ENCODE measurements around the gene NPRL2. TPM values are rescaled to one million over a fixed set of nuclear protein-coding genes. Genes with fewer than 3 reads are reported as not detected.
A peak's percentile ranks its signal among the peaks of the same experiment; 100 is the strongest.

NPRL2 gene
- total and polyA plus RNA-seq, 2 of the 13 experiments (the other 11 are each of a cell fraction or from before 2014, with no cell fraction given) = 30.6 to 51.4 TPM

- TF ChIP-seq, protein P1, sequence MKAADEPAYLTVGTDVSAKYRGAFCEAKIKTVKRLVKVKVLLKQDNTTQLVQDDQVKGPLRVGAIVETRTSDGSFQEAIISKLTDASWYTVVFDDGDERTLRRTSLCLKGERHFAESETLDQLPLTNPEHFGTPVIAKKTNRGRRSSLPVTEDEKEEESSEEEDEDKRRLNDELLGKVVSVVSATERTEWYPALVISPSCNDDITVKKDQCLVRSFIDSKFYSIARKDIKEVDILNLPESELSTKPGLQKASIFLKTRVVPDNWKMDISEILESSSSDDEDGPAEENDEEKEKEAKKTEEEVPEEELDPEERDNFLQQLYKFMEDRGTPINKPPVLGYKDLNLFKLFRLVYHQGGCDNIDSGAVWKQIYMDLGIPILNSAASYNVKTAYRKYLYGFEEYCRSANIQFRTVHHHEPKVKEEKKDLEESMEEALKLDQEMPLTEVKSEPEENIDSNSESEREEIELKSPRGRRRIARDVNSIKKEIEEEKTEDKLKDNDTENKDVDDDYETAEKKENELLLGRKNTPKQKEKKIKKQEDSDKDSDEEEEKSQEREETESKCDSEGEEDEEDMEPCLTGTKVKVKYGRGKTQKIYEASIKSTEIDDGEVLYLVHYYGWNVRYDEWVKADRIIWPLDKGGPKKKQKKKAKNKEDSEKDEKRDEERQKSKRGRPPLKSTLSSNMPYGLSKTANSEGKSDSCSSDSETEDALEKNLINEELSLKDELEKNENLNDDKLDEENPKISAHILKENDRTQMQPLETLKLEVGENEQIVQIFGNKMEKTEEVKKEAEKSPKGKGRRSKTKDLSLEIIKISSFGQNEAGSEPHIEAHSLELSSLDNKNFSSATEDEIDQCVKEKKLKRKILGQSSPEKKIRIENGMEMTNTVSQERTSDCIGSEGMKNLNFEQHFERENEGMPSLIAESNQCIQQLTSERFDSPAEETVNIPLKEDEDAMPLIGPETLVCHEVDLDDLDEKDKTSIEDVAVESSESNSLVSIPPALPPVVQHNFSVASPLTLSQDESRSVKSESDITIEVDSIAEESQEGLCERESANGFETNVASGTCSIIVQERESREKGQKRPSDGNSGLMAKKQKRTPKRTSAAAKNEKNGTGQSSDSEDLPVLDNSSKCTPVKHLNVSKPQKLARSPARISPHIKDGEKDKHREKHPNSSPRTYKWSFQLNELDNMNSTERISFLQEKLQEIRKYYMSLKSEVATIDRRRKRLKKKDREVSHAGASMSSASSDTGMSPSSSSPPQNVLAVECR (CRISPR knock-in tag; IDR thresholded peaks at IDR 0.05; ENCODE audit: borderline replicate concordance) = peak; percentile 37
- TF ChIP-seq MYPOP (CRISPR knock-in tag; IDR thresholded peaks at IDR 0.05) = no peak
- no peak for TF ChIP-seq ARNT (IDR thresholded peaks at IDR 0.05)
- TF ChIP-seq ELF1 (CRISPR knock-in tag; IDR thresholded peaks at IDR 0.05) = no peak
- no peak for TF ChIP-seq MXD4 (CRISPR knock-in tag; IDR thresholded peaks at IDR 0.05)
- TF ChIP-seq, protein P2, sequence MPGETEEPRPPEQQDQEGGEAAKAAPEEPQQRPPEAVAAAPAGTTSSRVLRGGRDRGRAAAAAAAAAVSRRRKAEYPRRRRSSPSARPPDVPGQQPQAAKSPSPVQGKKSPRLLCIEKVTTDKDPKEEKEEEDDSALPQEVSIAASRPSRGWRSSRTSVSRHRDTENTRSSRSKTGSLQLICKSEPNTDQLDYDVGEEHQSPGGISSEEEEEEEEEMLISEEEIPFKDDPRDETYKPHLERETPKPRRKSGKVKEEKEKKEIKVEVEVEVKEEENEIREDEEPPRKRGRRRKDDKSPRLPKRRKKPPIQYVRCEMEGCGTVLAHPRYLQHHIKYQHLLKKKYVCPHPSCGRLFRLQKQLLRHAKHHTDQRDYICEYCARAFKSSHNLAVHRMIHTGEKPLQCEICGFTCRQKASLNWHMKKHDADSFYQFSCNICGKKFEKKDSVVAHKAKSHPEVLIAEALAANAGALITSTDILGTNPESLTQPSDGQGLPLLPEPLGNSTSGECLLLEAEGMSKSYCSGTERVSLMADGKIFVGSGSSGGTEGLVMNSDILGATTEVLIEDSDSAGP (CRISPR knock-in tag; IDR thresholded peaks at IDR 0.05; ENCODE audit: borderline replicate concordance) = no peak
- peak; percentile 58 for TF ChIP-seq AGO2 (optimal IDR thresholded peaks at IDR 0.05; ENCODE audit: low read depth, low read length)
- TF ChIP-seq ZNF577 (CRISPR knock-in tag; IDR thresholded peaks at IDR 0.05; ENCODE audit: borderline replicate concordance, low read depth) = no peak
- TF ChIP-seq MTA1 (CRISPR knock-in tag; IDR thresholded peaks at IDR 0.05; ENCODE audit: borderline replicate concordance) = no peak
- no peak for TF ChIP-seq ZNF547 (CRISPR knock-in tag; IDR thresholded peaks at IDR 0.05)
- TF ChIP-seq EP300 (IDR thresholded peaks at IDR 0.05; ENCODE audit: low read depth in 2 of 2, low read length in 2 of 2) = no peak
- no peak for TF ChIP-seq EP300 (CRISPR knock-in tag; IDR thresholded peaks at IDR 0.05; ENCODE audit: borderline replicate concordance)
- no peak for TF ChIP-seq ZNF136 (CRISPR knock-in tag; IDR thresholded peaks at IDR 0.05; ENCODE audit: low read depth)
- TF ChIP-seq, protein P3, sequence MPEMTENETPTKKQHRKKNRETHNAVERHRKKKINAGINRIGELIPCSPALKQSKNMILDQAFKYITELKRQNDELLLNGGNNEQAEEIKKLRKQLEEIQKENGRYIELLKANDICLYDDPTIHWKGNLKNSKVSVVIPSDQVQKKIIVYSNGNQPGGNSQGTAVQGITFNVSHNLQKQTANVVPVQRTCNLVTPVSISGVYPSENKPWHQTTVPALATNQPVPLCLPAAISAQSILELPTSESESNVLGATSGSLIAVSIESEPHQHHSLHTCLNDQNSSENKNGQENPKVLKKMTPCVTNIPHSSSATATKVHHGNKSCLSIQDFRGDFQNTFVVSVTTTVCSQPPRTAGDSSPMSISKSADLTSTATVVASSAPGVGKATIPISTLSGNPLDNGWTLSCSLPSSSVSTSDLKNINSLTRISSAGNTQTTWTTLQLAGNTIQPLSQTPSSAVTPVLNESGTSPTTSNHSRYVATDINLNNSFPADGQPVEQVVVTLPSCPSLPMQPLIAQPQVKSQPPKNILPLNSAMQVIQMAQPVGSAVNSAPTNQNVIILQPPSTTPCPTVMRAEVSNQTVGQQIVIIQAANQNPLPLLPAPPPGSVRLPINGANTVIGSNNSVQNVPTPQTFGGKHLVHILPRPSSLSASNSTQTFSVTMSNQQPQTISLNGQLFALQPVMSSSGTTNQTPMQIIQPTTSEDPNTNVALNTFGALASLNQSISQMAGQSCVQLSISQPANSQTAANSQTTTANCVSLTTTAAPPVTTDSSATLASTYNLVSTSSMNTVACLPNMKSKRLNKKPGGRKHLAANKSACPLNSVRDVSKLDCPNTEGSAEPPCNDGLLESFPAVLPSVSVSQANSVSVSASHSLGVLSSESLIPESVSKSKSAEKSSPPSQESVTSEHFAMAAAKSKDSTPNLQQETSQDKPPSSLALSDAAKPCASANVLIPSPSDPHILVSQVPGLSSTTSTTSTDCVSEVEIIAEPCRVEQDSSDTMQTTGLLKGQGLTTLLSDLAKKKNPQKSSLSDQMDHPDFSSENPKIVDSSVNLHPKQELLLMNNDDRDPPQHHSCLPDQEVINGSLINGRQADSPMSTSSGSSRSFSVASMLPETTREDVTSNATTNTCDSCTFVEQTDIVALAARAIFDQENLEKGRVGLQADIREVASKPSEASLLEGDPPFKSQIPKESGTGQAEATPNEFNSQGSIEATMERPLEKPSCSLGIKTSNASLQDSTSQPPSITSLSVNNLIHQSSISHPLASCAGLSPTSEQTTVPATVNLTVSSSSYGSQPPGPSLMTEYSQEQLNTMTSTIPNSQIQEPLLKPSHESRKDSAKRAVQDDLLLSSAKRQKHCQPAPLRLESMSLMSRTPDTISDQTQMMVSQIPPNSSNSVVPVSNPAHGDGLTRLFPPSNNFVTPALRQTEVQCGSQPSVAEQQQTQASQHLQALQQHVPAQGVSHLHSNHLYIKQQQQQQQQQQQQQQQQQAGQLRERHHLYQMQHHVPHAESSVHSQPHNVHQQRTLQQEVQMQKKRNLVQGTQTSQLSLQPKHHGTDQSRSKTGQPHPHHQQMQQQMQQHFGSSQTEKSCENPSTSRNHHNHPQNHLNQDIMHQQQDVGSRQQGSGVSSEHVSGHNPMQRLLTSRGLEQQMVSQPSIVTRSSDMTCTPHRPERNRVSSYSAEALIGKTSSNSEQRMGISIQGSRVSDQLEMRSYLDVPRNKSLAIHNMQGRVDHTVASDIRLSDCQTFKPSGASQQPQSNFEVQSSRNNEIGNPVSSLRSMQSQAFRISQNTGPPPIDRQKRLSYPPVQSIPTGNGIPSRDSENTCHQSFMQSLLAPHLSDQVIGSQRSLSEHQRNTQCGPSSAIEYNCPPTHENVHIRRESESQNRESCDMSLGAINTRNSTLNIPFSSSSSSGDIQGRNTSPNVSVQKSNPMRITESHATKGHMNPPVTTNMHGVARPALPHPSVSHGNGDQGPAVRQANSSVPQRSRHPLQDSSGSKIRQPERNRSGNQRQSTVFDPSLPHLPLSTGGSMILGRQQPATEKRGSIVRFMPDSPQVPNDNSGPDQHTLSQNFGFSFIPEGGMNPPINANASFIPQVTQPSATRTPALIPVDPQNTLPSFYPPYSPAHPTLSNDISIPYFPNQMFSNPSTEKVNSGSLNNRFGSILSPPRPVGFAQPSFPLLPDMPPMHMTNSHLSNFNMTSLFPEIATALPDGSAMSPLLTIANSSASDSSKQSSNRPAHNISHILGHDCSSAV (CRISPR knock-in tag; IDR thresholded peaks at IDR 0.05; ENCODE audit: borderline replicate concordance) = no peak
Measured at GRCh38 chr3:50345586-50346234, 4.9 kb downstream of the NPRL2 start, which contains the start of gene ZMYND10 (continued).

Data from HepG2 (cell line).